Superior temporal gyrus (tissue), 1 donor: ENCODE results near the gene ARHGEF33.

Experiments used
- DNase-seq: peaks from one replicate; pipeline ENCODE4 v3.0.0-alpha.2; 2016; ENCODE audit errors: extremely low spot score

Gene ARHGEF33

GRCh38 chr2:39017334-39017733, 127.7 kb downstream of the ARHGEF33 start:
- DNase-seq, result no peak

GRCh38 chr2:39018638-39019037, 129.0 kb downstream of the ARHGEF33 start:
- DNase-seq, result no peak

GRCh38 chr2:39020383-39020782, 130.7 kb downstream of the ARHGEF33 start:
- no peak for DNase-seq

- DNase-seq, result peak; percentile 17
These were observed 133.1 kb downstream of the ARHGEF33 start for GRCh38 chr2:39022642-39023235.

- DNase-seq, result peak; percentile 9
These were observed 134.0 kb downstream of the ARHGEF33 start for GRCh38 chr2:39023649-39024048.

- DNase-seq, result peak; percentile 4
These were observed 135.2 kb downstream of the ARHGEF33 start for GRCh38 chr2:39024833-39025232.
